Duodenal mucosa (tissue), 2 donors: Measurements from ENCODE around the gene FXYD5.
"Not testable (repeated sequence)": the region's sequence is repeated elsewhere in the genome, so short reads cannot be mapped to it uniquely, and the experiment has no call there.

Source experiments
- H3K27ac ChIP-seq: one replicate; pipeline ENCODE4 v1.7.0; 2013; ENCODE audit warnings: low read depth, low read length
- H3K27me3 ChIP-seq, 2 donors: one replicate each; pipeline ENCODE4 v1.7.0; 2013; ENCODE audit warnings: low read length in 2 of 2, control low read depth in 1 of 2; ENCODE audit not compliant: insufficient read depth in 2 of 2, control insufficient read depth in 1 of 2
- H3K36me3 ChIP-seq, 2 donors: one replicate each; pipeline ENCODE4 v1.7.0; 2013; ENCODE audit warnings: low read length in 2 of 2, control low read depth in 1 of 2; ENCODE audit not compliant: insufficient read depth in 2 of 2, control insufficient read depth in 1 of 2
- H3K4me1 ChIP-seq, 2 donors: one replicate each; pipeline ENCODE4 v1.7.0; 2013; ENCODE audit warnings: low read length in 2 of 2, control low read depth in 1 of 2; ENCODE audit not compliant: insufficient read depth in 2 of 2, control insufficient read depth in 1 of 2
- H3K4me3 ChIP-seq, 2 donors: one replicate each; pipeline ENCODE4 v1.7.0; 2013; ENCODE audit warnings: low read length in 2 of 2, low read depth in 1 of 2
- H3K9ac ChIP-seq, 2 donors: one replicate each; pipeline ENCODE4 v1.7.0; 2013; ENCODE audit warnings: low read length in 2 of 2, low read depth in 1 of 2
- H3K9me3 ChIP-seq, 2 donors: one replicate each; pipeline ENCODE4 v1.7.0; 2013; ENCODE audit warnings: low read length in 2 of 2, control low read depth in 1 of 2; ENCODE audit not compliant: control insufficient read depth in 1 of 2

Gene FXYD5

DNA sequence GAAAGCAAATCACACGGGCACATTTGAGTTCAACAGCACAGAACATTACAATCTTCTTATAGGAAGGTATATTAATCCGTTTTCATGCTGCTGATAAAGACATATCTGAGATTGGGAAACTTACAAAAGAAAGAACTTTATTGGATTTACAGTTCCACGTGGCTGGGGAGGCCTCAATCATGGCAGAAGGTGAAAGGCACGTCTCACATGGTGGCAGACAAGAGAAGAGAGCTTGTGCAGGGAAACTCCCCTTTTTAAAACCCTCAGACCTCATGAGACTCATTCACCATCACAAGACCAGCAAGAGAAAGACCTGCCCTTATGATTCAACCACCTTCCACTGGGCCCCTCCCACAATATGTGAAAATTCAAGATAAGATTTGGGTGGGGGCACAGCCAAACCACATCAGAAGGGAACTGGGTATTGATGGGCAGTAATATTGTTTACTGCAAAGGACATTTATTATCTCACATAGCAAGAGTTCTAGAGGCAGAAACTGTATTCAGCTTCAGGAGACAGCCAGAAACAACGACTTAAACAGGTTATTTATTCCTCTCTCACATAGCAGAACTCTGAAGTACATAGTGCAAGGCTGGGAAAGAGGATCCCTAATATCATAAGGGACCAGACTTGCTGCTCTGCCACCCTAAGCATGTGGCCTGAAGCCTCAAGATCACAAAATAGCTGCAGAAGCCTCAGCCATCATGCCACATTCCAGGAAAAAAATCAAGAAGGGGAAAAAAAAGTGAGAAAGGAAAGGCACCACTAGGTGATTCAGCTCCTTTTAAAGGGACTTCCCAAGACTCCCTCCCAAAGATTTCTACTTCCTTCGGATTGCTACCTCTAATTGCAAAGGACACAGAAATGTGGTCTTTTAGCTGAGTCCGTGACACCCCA, 23.1 kb downstream of the FXYD5 start:
- no peak overlapping the region for H3K4me3 ChIP-seq
- H3K4me1 ChIP-seq: no peaks in the 10 kb centered on the region
- H3K9me3 ChIP-seq: no peaks in the 10 kb centered on the region
- no peaks in the 10 kb centered on the region for H3K36me3 ChIP-seq
- H3K27ac ChIP-seq: no peak overlapping the region
- no peaks in the 10 kb centered on the region for H3K27me3 ChIP-seq
- no peak overlapping the region for H3K9ac ChIP-seq

- Histone ChIP-seq H3K27me3 (no peaks in the 10 kb centered on the region), H3K4me3 (no peak overlapping the region), H3K27ac (no peak overlapping the region), H3K36me3 (no peaks in the 10 kb centered on the region), H3K4me1 (no peaks in the 10 kb centered on the region), H3K9me3 (no peaks in the 10 kb centered on the region), H3K9ac (no peak overlapping the region)
Measured at GRCh38 chr19:35178701-35179100, 24.2 kb downstream of the FXYD5 start.

- H3K4me3 ChIP-seq: no peak overlapping the region
Measured at GRCh38 chr19:35179830-35180229, 25.3 kb downstream of the FXYD5 start.

DNA sequence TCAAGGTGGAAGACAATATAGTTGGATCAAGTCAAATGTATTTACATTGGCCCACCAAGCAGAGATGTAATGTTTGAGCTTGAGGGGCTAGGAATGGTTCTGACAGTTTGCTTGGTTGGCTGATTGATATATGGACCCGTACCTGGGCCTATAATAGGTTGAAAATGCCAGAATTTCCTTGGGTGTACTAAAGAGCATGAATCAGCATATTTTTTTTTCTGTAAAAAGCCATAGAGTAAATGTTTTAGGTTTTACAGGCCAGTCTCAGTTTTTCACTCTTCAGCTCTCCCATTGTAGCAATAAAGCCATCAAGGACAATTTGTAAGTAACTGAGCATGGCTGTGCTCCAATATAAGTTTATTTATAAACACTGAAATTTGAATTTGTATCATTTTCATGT, 26.9 kb downstream of the FXYD5 start:
- Histone ChIP-seq H3K27me3 (no peaks in the 10 kb centered on the region), H3K9me3 (no peaks in the 10 kb centered on the region), H3K4me1 (no peaks in the 10 kb centered on the region), H3K36me3 (no peaks in the 10 kb centered on the region), H3K9ac (no peak overlapping the region), H3K4me3 (no peak overlapping the region), H3K27ac (no peak overlapping the region)

More at GRCh38 chr19:35179830-35180229, 25.3 kb downstream of the FXYD5 start:
- Histone ChIP-seq H3K4me1 (no peaks in the 10 kb centered on the region), H3K27ac (no peak overlapping the region), H3K9ac (no peak overlapping the region), H3K27me3 (no peaks in the 10 kb centered on the region), H3K36me3 (no peaks in the 10 kb centered on the region), H3K9me3 (no peaks in the 10 kb centered on the region)

GRCh38 chr19:35184267-35184666, 29.7 kb downstream of the FXYD5 start:
- H3K27ac ChIP-seq: no peak overlapping the region
- H3K4me1 ChIP-seq: no peaks in the 10 kb centered on the region
- H3K4me3 ChIP-seq: no peak overlapping the region
- H3K9ac ChIP-seq: no peak overlapping the region
- H3K36me3 ChIP-seq: no peaks in the 10 kb centered on the region
- no peaks in the 10 kb centered on the region for H3K9me3 ChIP-seq
- H3K27me3 ChIP-seq: no peaks in the 10 kb centered on the region

DNA sequence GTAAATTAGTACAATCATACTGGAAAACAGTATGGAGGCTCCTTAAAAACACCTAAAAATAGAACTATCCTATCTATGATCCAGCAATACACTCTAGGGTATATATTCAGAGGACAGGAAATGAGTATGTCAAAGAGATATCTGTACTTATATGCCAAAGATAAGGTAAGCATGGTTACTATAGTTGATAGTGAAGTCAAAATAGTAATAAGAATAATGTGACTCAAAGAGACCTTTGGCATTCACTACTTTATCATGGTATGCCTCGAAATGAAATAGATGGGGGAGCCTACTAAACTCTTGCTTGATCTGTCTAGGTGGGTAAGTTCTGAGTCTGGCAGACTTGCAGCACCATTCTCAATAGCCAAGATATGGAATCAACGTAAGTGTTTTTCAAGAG, 30.3 kb downstream of the FXYD5 start:
- Histone ChIP-seq H3K4me3 (no peak overlapping the region), H3K9ac (no peak overlapping the region), H3K27me3 (no peaks in the 10 kb centered on the region), H3K9me3 (no peaks in the 10 kb centered on the region), H3K4me1 (no peaks in the 10 kb centered on the region), H3K27ac (no peak overlapping the region), H3K36me3 (no peaks in the 10 kb centered on the region)

DNA sequence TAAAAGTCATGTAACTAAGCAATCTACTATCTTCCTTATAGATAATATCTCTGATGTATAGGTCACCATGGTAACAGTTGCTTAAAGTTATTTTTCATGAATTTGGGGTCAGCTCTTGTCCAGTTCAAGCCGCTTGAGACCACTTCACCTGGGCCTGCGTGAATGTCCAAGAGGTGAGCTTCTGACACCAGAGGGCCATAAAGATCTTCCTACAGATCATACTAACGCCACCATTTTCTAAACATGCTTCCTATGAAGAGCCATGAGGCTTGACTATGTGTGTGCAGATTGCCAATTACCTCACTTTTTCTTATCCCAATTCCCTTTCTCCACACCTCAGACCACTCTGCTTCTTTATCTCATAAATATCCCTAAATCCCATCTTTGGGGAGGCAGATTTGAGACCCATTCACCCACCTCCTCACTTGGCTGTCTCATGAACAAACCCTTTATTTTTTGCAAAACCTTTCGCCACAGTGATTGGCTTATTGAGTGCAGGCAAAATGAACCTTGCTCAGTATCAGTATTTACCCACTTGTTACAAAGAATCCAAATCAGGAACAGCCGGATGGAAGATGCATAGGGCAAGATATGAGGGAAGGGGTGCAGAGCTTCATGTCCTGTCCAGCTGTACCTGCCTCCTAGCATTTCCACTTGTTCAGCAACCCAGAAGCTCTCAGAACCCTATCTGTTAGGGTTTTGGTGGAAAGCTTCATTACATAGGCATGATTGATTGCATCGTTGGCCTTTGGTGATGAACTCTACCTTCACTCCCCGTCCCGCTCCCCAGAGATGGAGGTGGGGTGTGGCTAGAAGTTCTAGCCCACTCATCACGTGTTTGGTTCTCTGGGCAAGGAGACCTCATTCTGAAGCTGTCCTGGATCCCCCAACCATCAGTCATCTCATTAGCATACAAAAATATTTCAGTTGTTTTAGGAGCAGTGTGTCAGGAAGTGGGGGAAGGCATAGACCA, 39.8 kb downstream of the FXYD5 start:
- no peaks in the 10 kb centered on the region for H3K4me1 ChIP-seq
- H3K36me3 ChIP-seq: no peaks in the 10 kb centered on the region
- no peak overlapping the region for H3K9ac ChIP-seq
- H3K27me3 ChIP-seq: no peaks in the 10 kb centered on the region
- H3K4me3 ChIP-seq: no peak overlapping the region
- H3K27ac ChIP-seq: no peak overlapping the region
- H3K9me3 ChIP-seq: no peaks in the 10 kb centered on the region

DNA sequence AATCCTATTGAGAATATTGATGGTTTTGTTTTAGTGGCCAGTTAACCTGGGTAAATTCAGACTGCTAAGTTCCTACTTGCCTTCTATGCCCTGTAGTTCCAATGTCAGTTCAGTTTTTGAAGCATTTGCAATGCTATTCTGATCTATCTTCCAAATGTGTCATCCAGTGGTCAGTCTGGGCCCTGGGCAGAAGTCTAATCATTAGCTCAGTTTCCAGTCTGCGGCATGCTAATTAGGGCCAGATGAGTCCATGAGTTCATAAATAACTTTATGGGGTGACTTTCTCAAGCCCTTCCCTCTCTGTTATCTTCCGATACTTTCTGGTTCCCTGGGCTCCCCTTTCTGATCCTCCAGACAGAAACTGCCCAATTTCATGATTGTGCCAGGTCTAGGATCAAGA, 41.3 kb downstream of the FXYD5 start:
- no peaks in the 10 kb centered on the region for H3K9me3 ChIP-seq
- no peaks in the 10 kb centered on the region for H3K4me1 ChIP-seq
- no peak overlapping the region for H3K4me3 ChIP-seq
- no peak overlapping the region for H3K27ac ChIP-seq
- H3K27me3 ChIP-seq: no peaks in the 10 kb centered on the region
- H3K36me3 ChIP-seq: no peaks in the 10 kb centered on the region
- no peak overlapping the region for H3K9ac ChIP-seq

DNA sequence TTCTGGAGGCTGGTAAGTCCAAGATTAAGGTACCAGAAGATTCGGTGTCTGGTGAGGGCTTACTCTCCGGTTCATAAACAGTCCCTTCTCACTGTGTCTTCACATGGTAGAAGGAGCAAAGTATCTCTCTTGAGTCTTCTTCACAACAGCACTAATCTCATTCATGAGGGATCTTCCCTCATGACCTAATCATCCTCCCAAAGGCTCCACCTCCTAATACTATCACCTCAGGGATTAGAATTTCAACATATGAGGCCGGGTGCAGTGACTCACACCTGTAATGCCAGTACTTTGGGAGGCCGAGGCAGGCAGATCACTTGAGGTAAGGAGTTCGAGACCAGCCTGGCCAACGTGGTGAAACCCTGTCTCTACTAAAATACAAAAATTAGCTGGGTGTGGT, 42.3 kb downstream of the FXYD5 start:
- not testable (repeated sequence) for H3K27me3 ChIP-seq, H3K4me3 ChIP-seq, H3K36me3 ChIP-seq, H3K9me3 ChIP-seq, H3K4me1 ChIP-seq, H3K9ac ChIP-seq, H3K27ac ChIP-seq

GRCh38 chr19:35199481-35199880, 44.9 kb downstream of the FXYD5 start:
- Histone ChIP-seq H3K9me3 (no peaks in the 10 kb centered on the region), H3K4me3 (no peak overlapping the region), H3K4me1 (no peaks in the 10 kb centered on the region), H3K9ac (no peak overlapping the region), H3K36me3 (no peaks in the 10 kb centered on the region), H3K27me3 (no peaks in the 10 kb centered on the region), H3K27ac (no peak overlapping the region)
